ACC112 (cell line): Measurements from ENCODE around the gene RIPK4.

Experiments
- H2AFZ ChIP-seq: fragments of 200-600 bp; sonication (generic); one replicate; pipeline ENCODE4 v1.6.0; 2017; ENCODE audit warnings: antibody characterized with exemption, low read length; ENCODE audit not compliant: unreplicated experiment
- H3K27ac ChIP-seq: fragments of 200-600 bp; sonication (generic); 2 replicates; pipeline ENCODE4 v1.5.1; 2014; ENCODE audit warnings: low read depth, mild to moderate bottlenecking, antibody characterized with exemption, low read length, moderate library complexity
- H3K27me3 ChIP-seq: fragments of 200-600 bp; sonication (generic); 2 replicates; pipeline ENCODE4 v1.6.1; 2014; ENCODE audit warnings: mild to moderate bottlenecking, antibody characterized with exemption, low read length, moderate library complexity, mixed read lengths; ENCODE audit not compliant: insufficient read depth
- H3K36me3 ChIP-seq: fragments of 200-600 bp; sonication (generic); 2 replicates; pipeline ENCODE4 v1.6.1; 2016; ENCODE audit warnings: mild to moderate bottlenecking, antibody characterized with exemption, low read length, moderate library complexity, mixed read lengths; ENCODE audit not compliant: insufficient read depth
- H3K4me1 ChIP-seq: fragments of 200-600 bp; sonication (generic); one replicate; pipeline ENCODE4 v1.6.1; 2016; ENCODE audit warnings: low read length, mixed read lengths; ENCODE audit not compliant: insufficient read depth, unreplicated experiment, control insufficient read depth
- H3K4me3 ChIP-seq: fragments of 200-600 bp; sonication (generic); 2 replicates; pipeline ENCODE4 v1.5.1; 2014; ENCODE audit warnings: mild to moderate bottlenecking, low read depth, low read length
- H3K79me2 ChIP-seq: fragments of 200-600 bp; sonication (generic); one replicate; pipeline ENCODE4 v1.6.0; 2016; ENCODE audit warnings: low read length; ENCODE audit not compliant: control insufficient read depth, unreplicated experiment, insufficient read depth

RIPK4 gene

GRCh38 chr21:41761934-41762635 lies 4.8 kb downstream of the RIPK4 start:
- Histone ChIP-seq H3K79me2 (no peaks in the 10 kb centered on the region), H3K36me3 (no peaks in the 10 kb centered on the region), H3K4me1 (peaks cover 5% of the 10 kb centered on the region), H3K27ac (no peak overlapping the region), H3K27me3 (peaks cover 20% of the 10 kb centered on the region), H3K4me3 (no peak overlapping the region), H2AFZ (peak overlapping the region; percentile 20)

DNA sequence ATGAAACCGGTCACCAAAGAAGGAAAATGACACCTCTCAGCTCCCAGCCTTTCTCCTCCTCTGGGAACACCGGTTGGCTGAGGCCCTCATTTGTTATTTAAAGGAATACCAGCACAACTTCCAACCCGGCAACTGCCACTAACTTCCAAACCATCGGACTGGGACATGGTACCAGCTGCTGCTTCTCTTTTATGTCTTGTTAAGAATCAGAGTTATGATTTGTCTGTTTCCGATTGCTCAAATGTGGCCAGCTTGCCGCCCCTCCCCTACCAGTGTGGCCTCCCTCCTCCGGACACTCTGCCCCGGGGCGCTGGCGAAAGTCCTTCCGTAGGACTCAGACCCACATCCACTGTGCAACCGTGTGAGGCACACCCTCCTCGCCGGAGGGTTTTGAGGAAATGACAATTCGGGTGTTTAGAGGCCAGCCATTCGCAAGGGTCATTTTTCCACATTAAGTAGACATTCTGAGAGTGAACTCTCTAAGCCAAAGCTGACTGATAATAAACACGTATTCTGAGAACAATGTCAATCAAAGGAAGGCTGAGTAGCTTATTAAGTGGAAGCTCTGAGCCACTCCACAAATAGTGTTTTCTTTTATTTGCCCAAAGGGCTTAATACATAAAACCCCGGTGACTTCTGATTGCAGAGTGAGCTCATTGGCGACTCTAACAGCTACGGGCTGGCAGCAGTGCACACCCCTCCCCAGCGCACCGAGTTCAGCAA lies 5.5 kb downstream of the RIPK4 start:
- peaks cover 5% of the 10 kb centered on the region for H3K4me1 ChIP-seq
- H3K36me3 ChIP-seq = no peaks in the 10 kb centered on the region
- H2AFZ ChIP-seq = peak overlapping the region; percentile 20
- no peak overlapping the region for H3K4me3 ChIP-seq
- H3K27ac ChIP-seq = no peak overlapping the region
- peaks cover 13% of the 10 kb centered on the region for H3K27me3 ChIP-seq
- no peaks in the 10 kb centered on the region for H3K79me2 ChIP-seq

GRCh38 chr21:41760411-41760810 lies 6.4 kb downstream of the RIPK4 start:
- H3K36me3 ChIP-seq = no peaks in the 10 kb centered on the region
- no peaks in the 10 kb centered on the region for H3K79me2 ChIP-seq
- H3K4me3 ChIP-seq = no peak overlapping the region
- no peak overlapping the region for H2AFZ ChIP-seq
- H3K4me1 ChIP-seq = peaks cover 5% of the 10 kb centered on the region
- no peak overlapping the region for H3K27ac ChIP-seq
- peaks cover 3% of the 10 kb centered on the region for H3K27me3 ChIP-seq

GRCh38 chr21:41759926-41760325 lies 6.9 kb downstream of the RIPK4 start:
- Histone ChIP-seq H3K36me3 (no peaks in the 10 kb centered on the region), H2AFZ (no peak overlapping the region), H3K4me1 (peaks cover 5% of the 10 kb centered on the region), H3K79me2 (no peaks in the 10 kb centered on the region), H3K4me3 (no peak overlapping the region), H3K27me3 (no peaks in the 10 kb centered on the region; the same call in 1 of the 2 replicates), H3K27ac (no peak overlapping the region)

DNA sequence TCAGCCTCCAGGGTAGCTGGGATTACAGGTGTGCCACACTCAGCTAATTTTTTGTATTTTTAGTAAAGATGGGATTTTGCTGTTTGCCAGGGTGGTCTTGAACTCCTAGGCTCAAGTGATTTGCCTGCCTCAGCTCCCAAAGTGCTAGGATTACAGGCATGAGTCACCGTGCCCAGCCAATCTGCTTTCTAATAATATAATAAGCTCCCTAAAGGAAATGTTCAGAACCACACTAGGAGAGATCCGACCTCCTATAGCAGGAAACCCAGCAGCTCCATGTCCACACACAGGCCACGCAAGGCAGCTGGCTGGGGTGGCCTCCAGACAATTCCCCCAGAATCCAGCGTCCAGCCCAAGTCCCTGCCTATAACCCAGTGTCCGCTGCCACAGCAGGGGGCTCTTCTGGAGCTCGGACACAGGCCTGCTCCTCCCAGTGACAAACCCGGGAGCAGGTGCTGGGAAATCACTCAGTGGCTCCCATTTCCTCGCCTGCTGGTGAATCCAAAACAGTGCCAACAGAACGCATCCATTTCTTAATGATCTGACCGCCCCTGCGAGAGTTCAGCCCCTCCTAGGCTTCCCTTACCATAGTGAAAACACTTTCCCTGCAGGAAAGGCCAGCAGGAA lies 7.5 kb downstream of the RIPK4 start:
- Histone ChIP-seq H3K36me3 (no peaks in the 10 kb centered on the region), H3K27ac (no peak overlapping the region), H3K27me3 (no peaks in the 10 kb centered on the region), H2AFZ (no peak overlapping the region), H3K79me2 (no peaks in the 10 kb centered on the region), H3K4me3 (no peak overlapping the region), H3K4me1 (peaks cover 5% of the 10 kb centered on the region)

DNA sequence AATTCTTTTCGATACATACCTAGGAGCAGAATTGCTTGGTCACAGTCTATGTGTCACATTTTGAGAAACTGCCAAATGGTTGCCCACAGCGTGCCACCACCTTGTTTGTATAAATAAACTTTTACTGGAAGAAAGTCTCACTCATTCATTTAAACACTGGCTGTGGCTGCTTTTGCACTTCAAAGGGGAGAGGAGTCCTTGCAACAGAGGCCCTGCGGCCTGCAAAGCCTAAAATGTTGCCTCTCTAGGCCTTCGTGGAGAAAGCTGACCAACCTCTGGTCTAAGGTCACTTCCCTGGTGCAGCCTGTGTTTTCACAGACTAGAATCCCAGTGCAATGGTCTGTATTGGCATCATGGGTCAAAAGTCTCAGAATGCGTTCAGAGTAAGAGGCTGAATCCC lies 8.3 kb downstream of the RIPK4 start:
- Histone ChIP-seq H3K4me1 (peaks cover 5% of the 10 kb centered on the region), H3K27me3 (no peaks in the 10 kb centered on the region), H3K79me2 (no peaks in the 10 kb centered on the region)

GRCh38 chr21:41755934-41756773 lies 10.7 kb downstream of the RIPK4 start:
- Histone ChIP-seq H3K79me2 (no peaks in the 10 kb centered on the region), H2AFZ (no peak overlapping the region), H3K36me3 (no peaks in the 10 kb centered on the region), H3K4me3 (no peak overlapping the region), H3K27me3 (no peaks in the 10 kb centered on the region), H3K4me1 (peaks cover 15% of the 10 kb centered on the region), H3K27ac (no peak overlapping the region)

More for the DNA sequence above, 8.3 kb downstream of the RIPK4 start:
- H3K27ac ChIP-seq = no peak overlapping the region
- no peak overlapping the region for H2AFZ ChIP-seq
- H3K4me3 ChIP-seq = no peak overlapping the region
- no peaks in the 10 kb centered on the region for H3K36me3 ChIP-seq

DNA sequence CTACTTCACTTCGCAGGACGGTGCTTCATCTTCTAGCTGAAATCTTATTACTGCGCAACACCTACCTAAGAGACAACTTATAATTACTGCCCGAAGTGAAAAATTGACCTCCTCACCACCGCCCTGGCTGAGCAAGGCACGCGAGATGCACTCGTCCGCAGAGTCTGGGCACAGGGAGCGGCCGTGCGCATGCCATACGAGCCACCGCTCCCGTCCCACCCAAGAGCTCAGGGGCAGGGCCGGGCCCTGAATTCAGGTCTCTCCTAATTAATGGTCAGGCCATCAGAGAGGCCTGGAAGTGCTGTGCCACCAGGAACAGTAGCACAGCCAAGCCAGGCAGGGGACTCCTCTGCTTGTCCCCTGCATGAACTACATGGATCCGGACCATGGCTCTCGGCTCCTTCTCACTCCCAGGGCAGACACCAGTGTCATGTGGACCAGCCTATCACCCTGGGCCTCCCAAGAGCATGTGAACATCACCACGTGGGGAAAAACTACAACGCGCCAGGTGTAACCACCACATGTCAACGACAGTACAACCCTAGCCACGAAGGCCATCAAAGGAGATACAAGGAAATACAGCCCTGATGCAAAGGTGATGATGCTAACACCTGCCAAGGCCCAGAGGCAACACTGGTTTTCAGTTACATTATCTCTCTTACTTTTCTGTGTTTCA lies 11.5 kb downstream of the RIPK4 start:
- Histone ChIP-seq H3K27ac (no peak overlapping the region), H2AFZ (no peak overlapping the region), H3K27me3 (no peaks in the 10 kb centered on the region), H3K36me3 (no peaks in the 10 kb centered on the region), H3K79me2 (no peaks in the 10 kb centered on the region), H3K4me1 (peaks cover 22% of the 10 kb centered on the region), H3K4me3 (no peak overlapping the region)

DNA sequence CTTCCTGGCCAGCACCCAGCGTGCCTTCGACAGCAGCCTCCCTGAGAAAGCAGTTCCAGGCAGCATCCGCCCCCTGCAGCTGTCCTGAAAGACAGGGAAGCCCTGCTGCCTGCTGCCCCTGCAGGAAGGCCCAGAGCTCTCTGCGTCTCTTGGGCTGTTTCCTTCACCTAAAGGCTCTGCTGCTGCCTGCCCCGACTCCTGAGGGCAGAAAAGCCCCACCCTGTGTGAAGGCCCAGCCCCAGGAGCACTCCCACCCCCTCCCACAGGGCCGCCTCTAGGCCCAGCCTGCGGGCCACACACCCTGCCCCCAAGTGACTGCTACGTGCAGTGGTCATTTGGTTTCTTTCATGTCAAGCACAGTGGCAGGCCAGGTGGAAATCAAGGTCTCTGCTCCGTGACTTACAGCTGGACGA lies 12.4 kb downstream of the RIPK4 start:
- Histone ChIP-seq H3K79me2 (no peaks in the 10 kb centered on the region), H3K27ac (no peak overlapping the region), H2AFZ (no peak overlapping the region), H3K27me3 (no peaks in the 10 kb centered on the region), H3K4me1 (peaks cover 29% of the 10 kb centered on the region), H3K4me3 (no peak overlapping the region), H3K36me3 (no peaks in the 10 kb centered on the region)
